GM12891 (cell line): ENCODE data around the gene ARPC4.
A peak's percentile ranks its signal among the peaks of the same experiment; 100 is the strongest.

Experiments used
- DNase-seq: peaks from one replicate; pipeline ENCODE4 v3.0.0; 2011; ENCODE audit warnings: low spot score; ENCODE audit not compliant: insufficient read length
- FAIRE-seq: peaks from 2 replicates; lab custom pipeline; 2011; peaks lifted over from hg19 to GRCh38; lab: Jason Lieb, UNC
- PAX5 ChIP-seq: IDR thresholded peaks from 2 replicates; pipeline ENCODE4 v1.6.1; 2011; ENCODE audit warnings: low read length, moderate library complexity, mild to moderate bottlenecking; ENCODE audit not compliant: insufficient read depth, severe bottlenecking
- POLR2A ChIP-seq: IDR thresholded peaks from 2 replicates; pipeline ENCODE4 v1.6.1; 2011; ENCODE audit warnings: low read depth, low read length, control low read depth
- POLR2AphosphoS5 ChIP-seq: IDR thresholded peaks from 2 replicates; pipeline ENCODE4 v1.6.1; 2011; ENCODE audit warnings: low read depth, low read length, control low read depth
- POU2F2 ChIP-seq: IDR thresholded peaks from 2 replicates; pipeline ENCODE4 v1.6.1; 2011; ENCODE audit warnings: low read depth, mild to moderate bottlenecking, control low read depth, low read length, moderate library complexity
- SPI1 ChIP-seq: IDR thresholded peaks from 2 replicates; pipeline ENCODE4 v1.6.1; 2011; ENCODE audit warnings: low read depth, low read length, control low read depth
- TAF1 ChIP-seq: IDR thresholded peaks from 2 replicates; pipeline ENCODE4 v1.6.1; 2011; ENCODE audit warnings: low read depth, low read length, control low read depth

Gene ARPC4

DNA sequence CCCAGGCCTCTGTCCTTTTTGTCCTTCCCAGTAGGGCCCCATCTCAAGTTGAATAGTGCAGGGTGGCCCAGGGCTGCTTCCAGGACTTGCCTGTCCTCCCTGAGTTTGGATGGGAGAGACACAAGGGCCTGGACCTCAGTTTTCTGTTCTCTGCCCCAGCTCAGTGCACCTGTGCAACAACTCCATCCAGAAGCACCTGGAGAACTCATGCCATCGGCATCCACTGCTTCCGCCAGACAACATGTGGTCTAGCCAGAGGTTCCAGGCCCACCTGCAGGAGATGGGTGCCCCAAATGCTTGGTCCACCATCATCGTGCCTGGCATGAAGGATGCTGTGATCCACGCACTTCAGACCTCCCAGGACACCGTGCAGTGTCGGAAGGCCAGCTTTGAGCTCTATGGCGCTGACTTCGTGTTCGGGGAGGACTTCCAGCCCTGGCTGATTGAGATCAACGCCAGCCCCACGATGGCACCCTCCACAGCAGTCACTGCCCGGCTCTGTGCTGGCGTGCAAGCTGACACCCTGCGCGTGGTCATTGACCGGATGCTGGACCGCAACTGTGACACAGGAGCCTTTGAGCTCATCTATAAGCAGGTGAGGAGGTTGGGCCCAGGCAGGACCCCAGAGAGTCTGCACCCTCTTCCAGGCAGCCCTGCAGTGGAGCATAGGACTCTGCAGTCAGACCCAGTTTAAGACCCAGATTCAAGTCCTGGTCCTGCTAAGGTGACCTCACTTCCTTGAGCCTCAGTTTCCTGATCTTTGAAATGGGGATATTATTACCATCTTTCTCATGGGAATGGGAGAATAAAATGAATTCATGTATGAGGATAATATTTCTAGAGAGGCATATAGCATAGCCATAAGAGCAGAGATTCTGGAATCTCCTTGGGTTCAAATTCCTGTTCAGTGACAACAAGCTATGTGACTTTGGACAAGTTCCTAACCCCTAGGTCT, 36.2 kb downstream of the ARPC4 start:
- TF ChIP-seq TAF1 (no peak), POLR2AphosphoS5 (no peak), PAX5 (no peak), SPI1 (no peak), POLR2A (no peak), POU2F2 (no peak)
- FAIRE-seq, result no peak
- DNase-seq, result no peak

- TF ChIP-seq POLR2A, result no peak
- no peak for FAIRE-seq
- DNase-seq, result no peak
Measured at GRCh38 chr3:9831253-9831652, 38.4 kb downstream of the ARPC4 start.

DNA sequence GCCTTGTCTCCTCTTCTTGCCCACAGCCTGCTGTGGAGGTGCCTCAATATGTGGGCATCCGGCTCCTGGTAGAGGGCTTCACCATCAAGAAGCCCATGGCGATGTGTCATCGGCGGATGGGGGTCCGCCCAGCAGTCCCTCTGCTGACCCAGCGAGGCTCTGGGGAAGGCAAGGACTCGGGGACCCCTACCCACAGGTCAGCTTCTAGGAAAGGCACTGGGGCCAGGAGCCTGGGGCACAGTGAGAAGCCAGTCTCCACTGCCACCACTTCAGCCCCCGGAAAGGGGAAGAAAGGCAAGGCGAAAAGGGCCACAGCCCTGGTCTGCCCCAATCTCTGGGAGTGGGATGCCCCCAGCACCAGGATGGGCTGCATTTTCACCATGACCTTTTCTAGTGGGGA, 40.2 kb downstream of the ARPC4 start:
- TF ChIP-seq SPI1 (no peak), POLR2AphosphoS5 (no peak), TAF1 (no peak), POLR2A (no peak), PAX5 (no peak), POU2F2 (no peak)
- no peak for FAIRE-seq
- no peak for DNase-seq

DNA sequence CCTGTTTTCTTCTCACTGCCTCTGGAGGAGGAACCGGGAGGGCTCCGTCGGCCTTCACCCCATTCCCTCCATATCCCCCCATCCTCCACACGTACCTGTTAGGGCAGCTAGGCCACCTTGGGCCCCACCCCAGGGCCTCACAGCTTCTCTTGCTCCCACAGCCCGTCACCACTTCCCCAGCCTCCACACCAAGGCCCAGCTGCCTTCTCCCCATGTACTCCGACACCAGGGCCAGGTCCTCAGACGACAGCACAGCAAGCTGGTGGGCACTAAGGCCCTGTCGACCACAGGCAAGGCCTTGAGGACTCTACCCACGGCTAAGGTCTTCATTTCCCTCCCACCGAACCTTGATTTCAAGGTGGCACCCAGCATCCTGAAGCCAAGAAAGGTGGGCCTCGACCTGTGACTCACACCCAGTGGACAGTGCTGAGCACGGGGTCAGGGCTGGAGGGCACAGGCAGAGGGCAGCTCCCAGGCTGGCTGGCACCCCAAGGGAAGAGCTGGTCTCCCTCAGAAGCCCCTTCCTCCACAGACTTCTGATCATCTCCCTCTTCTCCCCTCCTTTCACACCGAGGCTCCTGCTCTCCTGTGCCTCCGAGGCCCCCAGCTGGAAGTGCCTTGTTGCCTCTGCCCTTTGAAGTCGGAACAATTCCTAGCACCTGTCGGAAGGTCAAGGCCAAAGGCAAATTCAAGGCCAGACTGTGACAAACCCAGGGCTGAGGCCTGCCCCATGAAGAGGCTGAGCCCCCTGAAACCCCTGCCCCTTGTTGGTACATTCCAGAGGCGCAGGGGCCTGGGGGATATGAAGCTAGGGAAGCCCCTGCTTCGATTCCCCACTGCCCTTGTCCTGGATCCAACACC, 41.9 kb downstream of the ARPC4 start:
- TF ChIP-seq POU2F2 (no peak), POLR2AphosphoS5 (no peak), TAF1 (no peak), SPI1 (no peak), POLR2A (no peak), PAX5 (no peak)
- FAIRE-seq, result no peak

DNA sequence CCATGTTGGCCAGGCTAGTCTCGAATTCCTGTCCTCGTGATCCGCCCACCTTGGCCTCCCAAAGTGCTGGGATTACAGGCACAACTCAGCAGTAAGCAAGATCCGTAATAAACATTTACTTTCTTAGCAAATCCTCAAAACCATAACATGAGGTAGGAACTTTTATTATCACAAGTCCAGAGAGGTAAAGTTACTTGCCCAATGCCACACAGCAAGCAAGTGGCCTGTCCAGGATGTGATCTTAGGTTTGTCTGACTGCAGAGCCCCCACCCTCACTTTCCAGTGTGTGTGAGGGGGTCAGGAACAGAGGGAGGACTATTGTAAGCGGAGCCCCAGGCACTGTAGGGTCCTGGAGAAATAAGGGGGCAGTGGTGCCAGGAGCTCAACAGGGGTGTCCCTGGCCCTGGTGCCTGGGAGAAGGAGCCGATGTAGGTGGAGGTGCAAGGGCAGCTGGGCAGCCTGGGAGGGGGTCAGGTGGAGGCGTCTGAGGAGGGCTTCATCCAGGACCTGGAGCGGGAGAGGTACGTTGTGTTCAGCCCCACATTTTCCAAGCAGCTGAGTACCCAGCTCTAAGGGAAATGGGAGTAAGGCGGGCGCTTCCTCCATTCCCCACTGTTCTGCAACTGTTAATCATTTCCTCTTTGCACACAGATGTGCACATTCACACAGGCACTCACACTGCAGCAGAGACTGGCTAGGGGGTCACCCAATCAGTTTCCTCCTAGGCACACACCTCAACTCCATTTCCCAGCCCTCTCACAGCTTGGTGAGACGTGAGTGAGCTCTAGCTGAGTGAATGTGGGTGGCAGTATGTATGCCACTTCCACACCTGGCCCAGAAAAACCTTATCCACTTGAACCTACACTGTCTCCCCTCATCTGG, 45.1 kb downstream of the ARPC4 start:
- DNase-seq (no peak), FAIRE-seq (no peak)
- no peak for TF ChIP-seq SPI1
- TF ChIP-seq TAF1, result no peak
- no peak for TF ChIP-seq PAX5
- no peak for TF ChIP-seq POU2F2
- no peak for TF ChIP-seq POLR2A
- no peak for TF ChIP-seq POLR2AphosphoS5

More for the DNA sequence above, 41.9 kb downstream of the ARPC4 start:
- DNase-seq, result no peak

GRCh38 chr3:9838856-9839255, 46.0 kb downstream of the ARPC4 start:
- TF ChIP-seq TAF1, result no peak
- no peak for TF ChIP-seq POLR2AphosphoS5
- no peak for TF ChIP-seq SPI1
- TF ChIP-seq POLR2A, result no peak
- no peak for TF ChIP-seq PAX5
- no peak for TF ChIP-seq POU2F2
- DNase-seq, result no peak
- no peak for FAIRE-seq

DNA sequence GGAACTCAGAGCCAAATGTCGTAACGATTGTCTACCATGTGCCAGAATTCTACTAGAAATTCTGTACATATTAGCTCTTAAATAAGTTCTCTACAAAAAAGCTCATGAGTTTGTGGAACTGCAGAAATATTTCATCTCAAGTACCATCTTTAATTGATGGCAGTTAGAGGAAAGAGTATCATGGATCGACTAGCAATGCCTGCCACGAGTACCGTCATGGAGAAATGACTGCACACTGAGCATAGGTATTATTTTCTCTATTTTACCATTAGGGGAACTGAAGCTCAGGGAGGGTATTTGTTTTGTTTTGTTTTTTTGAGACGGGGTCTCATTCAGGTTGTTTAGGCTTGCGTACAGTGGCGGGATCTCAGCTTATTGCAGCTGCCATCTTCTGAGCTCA, 48.1 kb downstream of the ARPC4 start:
- DNase-seq (no peak), FAIRE-seq (no peak)
- TF ChIP-seq SPI1 (no peak), POLR2A (no peak), POLR2AphosphoS5 (no peak), TAF1 (no peak), PAX5 (no peak), POU2F2 (no peak)

DNA sequence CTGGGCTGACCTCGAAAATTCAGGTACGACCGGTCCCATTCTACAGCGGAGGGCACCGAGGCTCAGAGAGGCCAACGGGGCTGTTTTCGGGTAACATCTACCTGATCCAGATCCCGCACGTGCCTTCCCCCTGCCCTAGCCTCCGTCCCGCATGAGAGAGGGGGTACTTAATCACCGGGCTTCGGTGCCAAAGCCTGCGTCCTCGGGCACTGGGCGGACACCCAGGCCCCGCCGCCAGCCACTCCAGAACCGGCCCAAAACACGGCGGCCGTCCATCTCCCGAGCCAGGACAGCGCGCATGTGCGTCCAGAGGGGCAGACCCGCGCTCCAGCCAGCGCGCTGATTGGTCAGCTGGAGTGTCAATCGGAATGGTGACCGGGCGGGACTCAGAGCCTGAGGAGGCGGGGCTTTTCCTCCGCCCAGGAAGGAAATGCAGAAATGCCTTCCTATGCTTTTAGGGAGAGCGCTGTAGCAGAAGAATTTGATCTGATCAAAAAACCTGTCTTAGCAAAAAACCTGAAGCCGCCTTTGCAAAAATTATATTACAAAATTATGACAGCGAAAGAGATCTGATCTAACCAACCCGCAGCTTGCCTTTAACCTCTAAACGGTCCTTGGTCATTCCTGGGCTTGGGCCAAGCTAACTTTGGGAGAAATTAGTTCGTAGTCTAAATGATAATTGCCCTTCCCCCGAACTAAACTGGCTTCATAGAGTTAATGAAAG, 51.0 kb downstream of the ARPC4 start, which contains the start of gene RPUSD3:
RPUSD3 (minus strand) TSS at position 294 of the 724 bp plus-strand sequence; CDS start at position 276, 18 bp downstream.
- TF ChIP-seq TAF1, result no peak
- no peak; the same call in 1 of the 2 replicates for TF ChIP-seq POLR2AphosphoS5
- TF ChIP-seq POU2F2, result no peak
- TF ChIP-seq PAX5, result no peak
- TF ChIP-seq POLR2A, result peak; percentile 42; the same call in 1 of the 2 replicates
- TF ChIP-seq SPI1, result no peak
- peak; percentile 98 for DNase-seq

More for the DNA sequence above, 51.0 kb downstream of the ARPC4 start, which contains the start of gene RPUSD3:
- peak; percentile 85 for FAIRE-seq
